OCI-LY3 (cell line): Measurements from ENCODE around the gene NLGN1.

Source experiments
- CTCF ChIP-seq: fragments of 200-600, 300-600 bp; sonication (generic); IDR thresholded peaks from 2 replicates; pipeline ENCODE4 v1.5.1; 2014; ENCODE audit warnings: antibody characterized with exemption, low read length, low read depth
- EZH2phosphoT487 ChIP-seq: fragments of 200-600 bp; shearing (Covaris generic); IDR thresholded peaks from 2 replicates; pipeline ENCODE4 v1.6.1; 2018; ENCODE audit warnings: antibody characterized with exemption, mixed run types, low read depth

GRCh38 chr3:173750591-173750990, 353.0 kb downstream of the NLGN1 start:
- TF ChIP-seq CTCF: no peak
- no peak for TF ChIP-seq EZH2phosphoT487
